GM12873 (cell line): Measurements from ENCODE around the gene PYCR2.

ENCODE experiments used
- CTCF ChIP-seq: IDR thresholded peaks from 2 replicates; pipeline ENCODE4 v1.5.1; 2012; ENCODE audit warnings: low read depth, mild to moderate bottlenecking, moderate library complexity, low read length, control low read depth; ENCODE audit not compliant: insufficient read depth; ENCODE audit errors: missing control alignments

The PYCR2 gene

GRCh38 chr1:225899044-225899925 lies 24.8 kb downstream of the PYCR2 start:
- TF ChIP-seq CTCF = no peak

- no peak for TF ChIP-seq CTCF
Observed at GRCh38 chr1:225897595-225898514, 26.2 kb downstream of the PYCR2 start.

GRCh38 chr1:225896937-225897549 lies 27.0 kb downstream of the PYCR2 start:
- TF ChIP-seq CTCF = no peak

GRCh38 chr1:225896494-225896893 lies 27.6 kb downstream of the PYCR2 start:
- TF ChIP-seq CTCF = no peak

- TF ChIP-seq CTCF = no peak
Observed at GRCh38 chr1:225892307-225892706, 31.7 kb downstream of the PYCR2 start.

GRCh38 chr1:225891229-225891972 lies 32.6 kb downstream of the PYCR2 start:
- TF ChIP-seq CTCF = no peak
